Smooth muscle cell (in vitro differentiated cells): ENCODE measurements around the gene TNFRSF13B. TPM values are rescaled to one million over a fixed set of nuclear protein-coding genes. Genes with fewer than 3 reads are reported as not detected.

Experiments
- DNase-seq: peaks from one replicate; lab custom pipeline; 2025; ENCODE audit not compliant: unreplicated experiment; lab: John Stamatoyannopoulos, UW
- H2AFZ ChIP-seq: fragments of 200-600 bp; sonication (generic); 2 replicates; pipeline ENCODE4 v1.6.0; 2016; ENCODE audit warnings: antibody characterized with exemption, low read depth, mild to moderate bottlenecking
- H3F3A ChIP-seq: fragments of 200-600 bp; sonication (generic); 2 replicates; pipeline ENCODE4 v1.6.0; 2017; ENCODE audit warnings: antibody characterized with exemption, low read depth
- H3K27ac ChIP-seq: fragments of 200-600 bp; sonication (generic); 2 replicates; pipeline ENCODE4 v1.5.1; 2016; ENCODE audit warnings: low read depth, mild to moderate bottlenecking
- H3K27me3 ChIP-seq: fragments of 200-600 bp; sonication (generic); 2 replicates; pipeline ENCODE4 v1.6.1; 2016; ENCODE audit warnings: low read depth, mild to moderate bottlenecking
- H3K36me3 ChIP-seq: fragments of 200-600 bp; sonication (generic); 2 replicates; pipeline ENCODE4 v1.5.1; 2016; ENCODE audit warnings: low read depth
- H3K4me1 ChIP-seq: fragments of 200-600 bp; sonication (generic); 2 replicates; pipeline ENCODE4 v1.5.1; 2016; ENCODE audit warnings: low read depth
- H3K4me2 ChIP-seq: fragments of 200-600 bp; sonication (generic); 2 replicates; pipeline ENCODE4 v1.6.0; 2016; ENCODE audit warnings: mild to moderate bottlenecking
- H3K4me3 ChIP-seq: fragments of 200-600 bp; sonication (generic); 2 replicates; pipeline ENCODE4 v1.5.1; 2016; ENCODE audit warnings: mild to moderate bottlenecking
- H3K79me2 ChIP-seq: fragments of 200-600 bp; sonication (generic); 2 replicates; pipeline ENCODE4 v1.6.0; 2016; ENCODE audit warnings: low read depth, mild to moderate bottlenecking
- H3K9ac ChIP-seq: fragments of 200-600 bp; sonication (generic); 2 replicates; pipeline ENCODE4 v1.6.0; 2016; ENCODE audit warnings: low read depth
- H3K9me3 ChIP-seq: fragments of 200-600 bp; sonication (generic); replicated peaks from 2 replicates; pipeline ENCODE4 v1.5.1; 2016; ENCODE audit warnings: low read depth
- H4K20me1 ChIP-seq: fragments of 200-600 bp; sonication (generic); 2 replicates; pipeline ENCODE4 v1.6.0; 2016; ENCODE audit warnings: low read depth
- CTCF ChIP-seq: fragments of 200-600 bp; sonication (generic); IDR thresholded peaks from 2 replicates; pipeline ENCODE4 v1.5.1; 2017; ENCODE audit warnings: borderline replicate concordance, mild to moderate bottlenecking, antibody characterized with exemption; ENCODE audit not compliant: insufficient read depth, poor library complexity, severe bottlenecking
- WGBS: methylation state at CpG from one replicate; pipeline ENCODE4 v1.1.7; 2016; ENCODE audit warnings: low lambda C conversion rate; 5-methylcytosine and 5-hydroxymethylcytosine counted together
- polyA plus RNA-seq: library from polyadenylated mRNA; unstranded; fragments of >200 nt; fragmentation: Nextera tagmentation; extraction: Ambion mirVana; gene quantifications from 2 replicates; pipeline ENCODE4 v1.2.1, GENCODE V29; 2016
- total RNA-seq: library from RNA; depleted of rRNA; stranded (reverse); fragments of >200 nt; gene quantifications from 2 replicates; pipeline ENCODE4 v1.2.3, GENCODE V29; 2014

Gene TNFRSF13B
- total and polyA plus RNA-seq, 2 experiments from 2014 or later = not detected

GRCh38 chr17:16987830-16988601 lies 16.1 kb upstream of the TNFRSF13B start:
- H2AFZ ChIP-seq = peak overlapping the region; percentile 9
- H3K79me2 ChIP-seq = no peaks in the 10 kb centered on the region
- no peak overlapping the region for H3K9ac ChIP-seq
- H3K9me3 ChIP-seq = no peaks in the 10 kb centered on the region
- peak overlapping the region; percentile 55 for H3K27ac ChIP-seq
- H3K4me1 ChIP-seq = no peaks in the 10 kb centered on the region
- peak; percentile 22 for DNase-seq
- H3K36me3 ChIP-seq = no peaks in the 10 kb centered on the region
- no peaks in the 10 kb centered on the region for H4K20me1 ChIP-seq
- no peak for TF ChIP-seq CTCF
- H3K27me3 ChIP-seq = no peaks in the 10 kb centered on the region
- 44% methylated on average over 11 of the region's 11 CpGs for WGBS
- peak overlapping the region; percentile 37 for H3K4me2 ChIP-seq
- no peak overlapping the region for H3K4me3 ChIP-seq
- no peaks in the 10 kb centered on the region for H3F3A ChIP-seq

- H3K27ac ChIP-seq = no peak overlapping the region
- DNase-seq = no peak
- no peak overlapping the region for H3K4me3 ChIP-seq
- H3K4me1 ChIP-seq = no peaks in the 10 kb centered on the region
- H3K79me2 ChIP-seq = no peaks in the 10 kb centered on the region
- no peak overlapping the region for H3K9ac ChIP-seq
- no peaks in the 10 kb centered on the region for H3K27me3 ChIP-seq
- H2AFZ ChIP-seq = no peak overlapping the region
- no peaks in the 10 kb centered on the region for H3K9me3 ChIP-seq
- H3K36me3 ChIP-seq = no peaks in the 10 kb centered on the region
- no peaks in the 10 kb centered on the region for H4K20me1 ChIP-seq
- 85% methylated on average over 10 of the region's 10 CpGs for WGBS
- H3F3A ChIP-seq = no peaks in the 10 kb centered on the region
- TF ChIP-seq CTCF = no peak
- no peak overlapping the region for H3K4me2 ChIP-seq
These were observed 15.3 kb upstream of the TNFRSF13B start for GRCh38 chr17:16987066-16987829.

- WGBS = 80% methylated on average over 1 of the region's 1 CpG
- DNase-seq = no peak
- Histone ChIP-seq H3K9ac (no peak overlapping the region), H3F3A (no peaks in the 10 kb centered on the region), H3K4me1 (no peaks in the 10 kb centered on the region), H3K36me3 (no peaks in the 10 kb centered on the region), H4K20me1 (no peaks in the 10 kb centered on the region), H2AFZ (no peak overlapping the region), H3K27ac (no peak overlapping the region), H3K27me3 (no peaks in the 10 kb centered on the region), H3K4me2 (no peak overlapping the region), H3K79me2 (no peaks in the 10 kb centered on the region), H3K4me3 (no peak overlapping the region), H3K9me3 (no peaks in the 10 kb centered on the region)
- no peak for TF ChIP-seq CTCF
These were observed 14.5 kb upstream of the TNFRSF13B start for GRCh38 chr17:16986391-16986790.
